ENCODE results near the gene SYNRG. TPM values are rescaled to one million over a fixed set of nuclear protein-coding genes. Genes with fewer than 3 reads are reported as not detected.

The SYNRG gene
- total RNA-seq, 1 donor, result 22.5 TPM

DNA sequence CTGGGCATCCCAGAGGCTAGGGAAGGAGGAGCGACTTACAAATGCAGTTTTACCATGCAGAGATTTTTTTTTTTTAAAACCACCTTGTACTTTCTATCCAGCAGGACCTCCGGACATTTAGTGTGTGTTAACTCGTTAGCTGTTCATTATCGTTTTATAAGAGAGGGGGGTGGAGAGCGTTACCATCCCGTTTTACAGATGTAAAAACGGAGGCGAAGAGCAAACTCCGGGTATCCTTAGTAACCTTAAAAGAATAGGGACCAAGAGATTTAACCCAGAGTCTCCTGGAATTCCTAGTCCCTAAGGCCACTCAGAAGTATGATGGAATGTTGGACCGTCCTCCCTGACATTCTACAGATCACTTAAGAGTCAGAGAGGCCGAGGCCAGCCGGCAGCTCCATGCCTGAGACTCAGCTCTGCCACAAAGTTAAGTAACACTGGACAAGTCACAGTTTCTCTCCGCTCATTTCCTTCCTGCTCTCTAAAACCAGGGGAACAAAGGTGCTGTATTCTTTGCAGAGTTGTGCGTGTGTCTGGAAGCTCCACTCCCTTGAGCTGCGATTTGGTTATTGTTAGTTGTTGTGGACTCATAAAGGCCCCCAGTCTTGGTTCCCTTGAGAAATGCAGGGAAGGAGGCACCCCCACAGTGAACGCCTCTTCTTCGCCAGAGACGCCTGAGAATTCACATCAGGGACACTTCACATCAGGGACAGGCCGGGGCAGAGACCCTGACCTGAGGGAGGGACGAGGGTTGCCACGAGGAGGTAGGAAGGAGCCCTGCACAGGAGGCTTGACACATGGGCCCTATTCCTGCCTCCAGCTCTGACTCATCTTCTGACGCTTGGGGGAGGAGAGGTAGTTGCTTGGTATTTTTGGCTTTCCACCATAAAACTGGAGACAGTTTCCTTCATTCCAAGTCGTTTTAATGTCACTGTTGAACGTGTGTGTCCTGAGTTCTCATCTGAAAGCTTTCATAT, 118.3 kb downstream of the SYNRG start:
- peak overlapping the region; percentile 84 for H3K4me3 ChIP-seq (ENCODE audit: low read depth, low read length)
- DNase-seq (ENCODE audit: low read depth), result peak; percentile 81
- TF ChIP-seq, protein P1, sequence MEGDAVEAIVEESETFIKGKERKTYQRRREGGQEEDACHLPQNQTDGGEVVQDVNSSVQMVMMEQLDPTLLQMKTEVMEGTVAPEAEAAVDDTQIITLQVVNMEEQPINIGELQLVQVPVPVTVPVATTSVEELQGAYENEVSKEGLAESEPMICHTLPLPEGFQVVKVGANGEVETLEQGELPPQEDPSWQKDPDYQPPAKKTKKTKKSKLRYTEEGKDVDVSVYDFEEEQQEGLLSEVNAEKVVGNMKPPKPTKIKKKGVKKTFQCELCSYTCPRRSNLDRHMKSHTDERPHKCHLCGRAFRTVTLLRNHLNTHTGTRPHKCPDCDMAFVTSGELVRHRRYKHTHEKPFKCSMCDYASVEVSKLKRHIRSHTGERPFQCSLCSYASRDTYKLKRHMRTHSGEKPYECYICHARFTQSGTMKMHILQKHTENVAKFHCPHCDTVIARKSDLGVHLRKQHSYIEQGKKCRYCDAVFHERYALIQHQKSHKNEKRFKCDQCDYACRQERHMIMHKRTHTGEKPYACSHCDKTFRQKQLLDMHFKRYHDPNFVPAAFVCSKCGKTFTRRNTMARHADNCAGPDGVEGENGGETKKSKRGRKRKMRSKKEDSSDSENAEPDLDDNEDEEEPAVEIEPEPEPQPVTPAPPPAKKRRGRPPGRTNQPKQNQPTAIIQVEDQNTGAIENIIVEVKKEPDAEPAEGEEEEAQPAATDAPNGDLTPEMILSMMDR (IDR thresholded peaks at IDR 0.05; ENCODE audit: insufficient read depth, low read length), result no peak

DNA sequence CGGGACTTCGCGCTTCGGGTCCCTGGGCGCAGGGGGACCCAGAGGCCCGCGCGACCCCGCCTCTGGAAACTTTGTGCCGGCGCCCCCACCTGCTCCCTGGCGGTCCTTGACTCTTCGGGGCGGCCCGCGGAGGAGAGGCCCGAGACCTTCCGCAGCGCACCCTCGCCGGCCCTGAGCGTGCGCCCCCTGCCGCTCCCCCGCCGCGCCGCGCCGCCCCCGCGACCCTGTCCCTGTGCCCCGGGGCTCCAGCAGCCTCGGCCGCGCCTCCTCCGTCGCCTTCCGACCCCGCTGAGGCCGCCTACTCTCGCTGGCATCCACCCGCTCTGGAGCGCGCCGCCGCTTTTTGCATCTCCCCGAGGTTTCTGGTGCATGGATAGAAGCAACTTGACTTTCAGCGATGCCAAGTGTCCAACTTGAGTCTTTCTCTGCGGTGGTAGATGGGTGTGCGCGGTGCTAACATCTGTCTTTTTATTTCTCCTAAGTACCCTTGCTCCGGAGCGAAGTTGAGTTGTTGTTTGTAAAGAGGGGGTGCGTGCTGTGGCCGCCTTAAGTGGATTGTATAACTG, 119.1 kb downstream of the SYNRG start:
- TF ChIP-seq, protein P1 (IDR thresholded peaks at IDR 0.05; ENCODE audit: insufficient read depth, low read length), result no peak
- H3K4me3 ChIP-seq (ENCODE audit: low read depth, low read length), result peak overlapping the region; percentile 84
- peak; percentile 48 for DNase-seq (ENCODE audit: low read depth)

DNA sequence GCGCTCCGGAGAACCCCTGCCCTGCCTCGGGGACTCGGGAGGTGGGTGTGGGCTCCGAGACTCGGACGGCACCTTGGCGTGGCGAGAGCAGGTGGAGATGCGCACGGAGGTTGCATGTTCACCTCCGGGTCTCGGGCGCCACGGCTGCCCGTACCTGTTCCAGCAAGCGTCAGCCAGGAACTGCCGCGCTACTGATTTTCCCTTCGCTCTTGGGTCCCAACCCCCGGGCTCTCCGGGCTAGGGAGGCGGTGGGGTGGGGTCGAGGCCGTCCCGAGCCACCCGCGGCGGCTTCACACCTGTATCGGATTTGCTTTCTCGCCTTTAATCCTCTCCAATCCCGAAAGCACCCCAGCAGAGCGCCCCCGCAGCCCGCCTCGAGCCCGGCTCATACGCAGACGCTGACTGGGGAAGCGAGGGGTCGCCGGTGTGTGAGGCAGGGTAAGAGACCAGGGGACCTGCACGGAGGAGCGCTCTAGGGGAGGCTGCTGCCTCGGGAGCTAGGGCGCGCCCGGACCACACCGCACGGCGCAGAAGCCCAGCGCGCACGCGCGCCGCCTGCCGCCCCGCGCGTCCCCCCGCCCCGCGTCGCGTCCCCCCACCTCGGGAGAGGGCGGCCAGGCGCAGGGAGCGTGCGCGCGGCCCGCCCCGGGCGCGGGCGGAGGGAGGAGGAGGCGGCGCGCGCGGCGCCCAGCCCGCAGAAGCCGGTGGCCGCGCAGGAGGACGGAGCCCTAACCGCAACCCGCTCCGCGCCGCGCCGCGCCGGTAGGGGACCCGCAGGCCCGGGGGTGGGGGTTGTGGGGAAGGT, 119.8 kb downstream of the SYNRG start, which contains the start of gene DUSP14:
Gene DUSP14 (plus strand): TSS at position 695 of the 805 bp plus-strand sequence. CDS start 22,382 bp downstream, outside the sequence.
- TF ChIP-seq, protein P1 (IDR thresholded peaks at IDR 0.05; ENCODE audit: insufficient read depth, low read length), result no peak
- peak within 1 kb of the TSS; percentile 84 for H3K4me3 ChIP-seq (ENCODE audit: low read depth, low read length)
- peak; percentile 70 for DNase-seq (ENCODE audit: low read depth)

DNA sequence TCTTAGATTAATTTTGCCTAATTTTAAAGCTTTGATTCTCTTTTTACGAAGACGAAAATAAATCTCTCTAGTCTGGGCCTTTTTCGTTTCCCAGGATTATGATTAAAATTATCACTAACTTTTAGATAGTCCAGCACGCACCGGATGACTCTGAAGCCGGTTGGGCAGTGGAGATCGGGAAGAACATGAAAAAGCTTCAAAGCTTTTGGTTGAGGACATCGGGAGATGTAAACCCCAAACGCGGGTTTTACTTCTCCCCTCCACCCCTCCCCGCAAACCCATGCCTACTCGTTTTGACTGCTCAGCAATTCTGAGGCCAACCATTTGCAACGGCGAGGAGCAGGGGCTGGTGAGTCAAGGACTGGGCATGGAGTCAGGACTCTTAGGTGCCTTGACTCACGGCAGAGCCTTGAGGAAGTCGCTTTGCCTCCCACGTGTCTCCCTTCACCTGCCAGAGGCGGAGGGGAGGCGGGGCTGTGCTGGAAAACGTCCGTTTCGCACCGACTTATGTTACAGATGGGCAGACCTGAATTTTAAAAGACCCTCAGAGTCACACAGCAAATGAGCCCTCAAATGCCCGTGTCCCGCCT, 120.5 kb downstream of the SYNRG start:
- DNase-seq (ENCODE audit: low read depth), result peak; percentile 92
- peak overlapping the region; percentile 84 for H3K4me3 ChIP-seq (ENCODE audit: low read depth, low read length)
- TF ChIP-seq, protein P1 (IDR thresholded peaks at IDR 0.05; ENCODE audit: insufficient read depth, low read length), result no peak

DNA sequence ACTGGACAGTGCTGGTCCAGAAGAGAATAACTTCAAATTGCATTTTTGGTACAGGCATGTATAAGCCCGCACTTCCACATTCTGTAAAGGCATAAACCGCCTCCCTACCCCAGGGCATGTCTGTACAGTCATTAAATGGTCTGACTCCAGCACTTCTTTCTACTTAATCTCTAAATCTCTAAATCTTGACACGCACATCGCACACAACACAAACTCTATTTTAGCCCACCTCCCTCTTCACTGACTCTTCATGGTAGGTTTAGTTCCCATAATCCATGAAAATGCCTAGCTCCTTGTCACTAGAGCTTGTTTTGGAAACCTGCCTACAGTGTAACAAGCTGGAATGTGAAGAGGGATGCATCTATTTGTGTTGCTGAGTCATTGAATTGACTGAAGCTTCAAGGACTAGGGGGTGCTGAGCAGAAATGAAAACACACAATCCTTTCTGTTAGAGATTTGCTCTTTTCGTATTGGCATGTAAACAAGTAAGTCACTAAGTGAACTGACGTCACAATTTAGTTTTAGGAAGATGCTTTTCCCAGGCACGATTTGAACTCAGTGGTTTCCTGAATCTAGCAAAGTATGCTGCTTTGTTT, 121.1 kb downstream of the SYNRG start:
- H3K4me3 ChIP-seq (ENCODE audit: low read depth, low read length), result peak overlapping the region; percentile 84
- TF ChIP-seq, protein P1 (IDR thresholded peaks at IDR 0.05; ENCODE audit: insufficient read depth, low read length), result no peak
- DNase-seq (ENCODE audit: low read depth), result peak; percentile 94

Data from fibroblast of the aortic adventitia (primary cell).